SK-MEL-5 (cell line): ENCODE results near the gene TBC1D26. TPM values are rescaled to one million over a fixed set of nuclear protein-coding genes. Genes with fewer than 3 reads are reported as not detected.
"Not testable (repeated sequence)": the region's sequence is repeated elsewhere in the genome, so short reads cannot be mapped to it uniquely, and the experiment has no call there.

Experiments used
- DNase-seq: peaks from one replicate; pipeline ENCODE4 v3.0.0-alpha.2; 2016; ENCODE audit warnings: low read depth, low spot score
- in situ Hi-C: cut with HindIII; loops from 2 replicates; pipeline ENCODE4 v1.10.0; 2016; ENCODE audit warnings: low sequenced_read_pairs, high pct_unique_total_duplicates, low pct_unique_long_range_greater_than_20kb
- total RNA-seq: library from RNA; depleted of rRNA; stranded (reverse); fragments of >200 nt; shearing (Covaris generic); gene quantifications from 2 replicates; pipeline ENCODE4 v1.2.3, GENCODE V29; 2014

The TBC1D26 gene
- total RNA-seq, 1 experiment from 2014 or later: not detected

DNA sequence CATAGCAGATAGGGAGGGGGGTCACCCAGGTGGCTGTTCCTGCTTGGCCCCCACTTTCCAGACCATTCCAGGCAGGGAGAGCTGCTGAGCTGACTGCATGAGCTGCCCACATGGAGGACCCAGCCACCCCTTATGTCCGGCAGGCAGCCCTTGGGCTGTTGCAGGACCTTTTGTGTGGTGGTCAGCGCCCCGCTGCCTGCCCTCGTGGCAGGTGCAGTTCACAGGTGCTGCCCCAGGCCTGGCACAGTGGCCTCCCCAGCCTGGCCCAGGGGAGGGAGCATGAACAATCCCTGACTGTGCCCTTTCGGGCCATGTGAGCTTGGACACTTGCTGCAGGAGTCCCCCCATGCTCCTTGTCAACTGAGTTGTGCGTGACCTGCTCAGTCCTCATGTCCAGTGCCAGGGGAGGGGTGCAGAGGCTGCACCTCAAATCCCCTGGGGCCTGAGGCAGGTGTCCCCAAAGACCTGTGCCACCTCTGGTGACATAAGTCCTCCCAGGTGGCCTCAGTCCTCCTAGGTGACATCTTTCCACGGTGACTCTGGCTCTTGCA lies 8.6 kb downstream of the TBC1D26 start:
- in situ Hi-C loops: no loop called here
- DNase-seq: no peak

DNA sequence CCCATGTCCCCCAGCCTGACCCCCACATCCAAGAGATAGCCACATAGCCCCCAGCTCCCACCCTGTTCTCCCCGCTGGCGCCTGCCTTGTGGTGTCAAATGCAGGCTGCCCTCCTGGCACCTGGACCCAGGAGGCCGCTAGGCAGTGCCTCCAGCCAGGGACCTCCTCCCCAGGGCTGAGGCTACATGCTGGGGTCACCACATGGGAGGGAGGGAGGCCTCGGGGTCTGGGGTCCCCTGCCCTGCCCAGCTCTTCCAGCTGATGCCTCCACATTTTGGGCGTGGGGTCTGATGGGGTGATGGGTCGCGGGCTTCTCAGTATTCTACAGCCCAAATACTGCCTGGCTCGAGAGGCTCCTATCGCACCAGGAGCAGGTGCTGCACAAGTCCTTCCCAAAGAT lies 9.5 kb downstream of the TBC1D26 start:
- in situ Hi-C loops: no loop called here

DNA sequence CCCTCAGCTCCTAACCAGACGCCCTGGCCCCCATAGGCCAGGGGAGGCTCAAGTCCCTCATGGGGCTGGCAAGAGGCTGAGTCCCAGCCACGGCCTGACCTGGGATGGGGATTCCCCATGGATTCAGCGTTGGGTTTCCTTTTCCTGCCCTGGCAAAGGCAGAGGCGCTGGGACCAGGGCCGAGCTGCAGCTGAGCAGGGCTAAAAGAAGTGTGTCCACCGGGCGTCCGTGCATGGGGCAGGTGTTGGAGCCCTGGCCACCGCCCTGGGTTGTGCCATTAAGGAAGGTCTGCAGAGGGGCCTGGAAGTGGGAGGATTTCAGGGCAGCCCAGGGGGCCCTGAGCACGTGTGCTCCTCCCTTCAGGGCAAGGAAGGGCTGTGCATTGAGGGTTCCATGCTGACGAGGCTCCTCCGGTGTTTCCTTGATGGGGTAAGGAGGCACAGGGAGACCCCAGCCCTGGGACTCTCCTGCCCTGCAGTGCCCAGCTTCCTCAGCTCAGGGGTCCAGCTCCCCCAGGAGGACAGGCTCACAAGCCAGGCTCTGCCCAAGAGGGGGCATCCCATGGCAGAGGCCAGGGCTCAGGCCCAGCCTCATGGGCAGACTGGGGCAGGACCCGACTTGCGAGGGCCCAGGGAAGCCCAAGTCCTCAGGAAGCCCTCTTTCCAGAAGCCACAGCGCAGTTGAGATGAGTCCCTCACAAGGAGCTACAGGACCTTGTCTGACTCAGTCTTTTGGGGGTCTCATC lies 10.1 kb downstream of the TBC1D26 start:
- in situ Hi-C loops: no loop called here
- DNase-seq: no peak

More for the DNA sequence above, 9.5 kb downstream of the TBC1D26 start:
- DNase-seq: no peak

DNA sequence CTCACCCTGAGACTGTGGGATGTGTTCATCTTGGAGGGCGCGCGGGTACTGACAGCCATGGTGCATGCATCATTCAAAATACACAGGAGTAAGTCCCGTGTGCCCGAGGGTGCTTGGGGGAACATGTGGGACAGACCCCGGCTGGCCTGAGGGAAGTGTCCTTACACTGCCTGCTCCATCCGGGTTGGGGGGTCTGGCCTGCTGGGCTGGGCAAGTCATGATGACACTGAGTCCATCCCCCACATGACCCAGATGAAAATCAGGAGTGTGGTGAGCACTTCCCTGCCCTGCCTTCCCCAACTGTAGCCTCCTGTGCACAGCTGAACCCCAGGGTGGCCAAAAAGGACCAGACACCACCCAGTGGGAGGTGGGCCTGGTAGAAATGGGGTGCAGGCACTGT lies 10.8 kb downstream of the TBC1D26 start:
- no peak for DNase-seq
- in situ Hi-C loops: no loop called here

DNA sequence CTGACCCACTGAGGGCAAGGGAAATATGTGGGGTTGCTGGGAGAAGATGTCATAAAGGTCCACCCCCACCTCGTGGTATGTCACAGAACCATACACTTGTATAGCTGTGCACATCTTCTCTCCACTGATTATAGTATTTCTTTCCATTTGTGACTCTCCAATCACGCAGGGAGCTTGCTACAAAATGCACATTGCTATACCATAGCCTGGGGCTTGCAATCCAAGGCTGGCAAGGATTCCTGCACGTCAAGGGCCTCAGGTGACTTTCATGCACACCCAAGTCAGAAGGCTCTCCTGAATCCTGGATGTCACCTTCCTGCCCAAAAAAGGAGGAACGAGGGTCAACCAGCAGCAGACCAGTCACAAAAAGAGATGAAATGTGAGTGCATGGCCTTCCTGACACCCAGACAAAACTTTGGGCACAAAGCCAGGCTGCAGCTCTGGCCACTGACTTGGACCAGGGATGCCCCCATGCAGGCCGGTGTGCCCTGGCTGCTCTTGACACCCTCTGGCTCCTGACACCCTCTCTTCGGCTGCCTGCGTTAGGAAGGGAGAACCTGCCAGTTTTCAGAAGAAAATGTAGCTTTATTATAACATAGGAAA lies 12.1 kb downstream of the TBC1D26 start:
- in situ Hi-C loops: no loop called here
- no peak for DNase-seq

DNA sequence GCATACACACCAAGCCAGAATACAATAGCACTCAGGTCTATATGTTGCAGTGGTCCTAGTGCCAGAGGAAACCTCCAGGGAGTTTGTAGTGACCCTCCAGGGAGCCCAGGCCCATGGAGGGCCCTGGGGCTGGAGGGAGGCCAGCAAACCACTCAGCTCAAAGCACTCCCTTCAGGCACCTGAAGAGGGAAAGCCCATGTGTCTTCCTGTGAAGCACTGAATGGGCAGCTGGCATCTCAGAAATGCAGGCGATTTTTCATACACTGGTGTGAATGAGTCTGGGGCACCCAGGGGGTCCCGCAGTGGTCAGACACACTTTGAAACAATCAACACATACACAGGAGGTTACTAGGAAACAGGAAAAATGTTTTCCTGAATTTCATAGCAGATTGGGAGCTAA lies 12.8 kb downstream of the TBC1D26 start:
- in situ Hi-C loops: no loop called here
- no peak for DNase-seq

DNA sequence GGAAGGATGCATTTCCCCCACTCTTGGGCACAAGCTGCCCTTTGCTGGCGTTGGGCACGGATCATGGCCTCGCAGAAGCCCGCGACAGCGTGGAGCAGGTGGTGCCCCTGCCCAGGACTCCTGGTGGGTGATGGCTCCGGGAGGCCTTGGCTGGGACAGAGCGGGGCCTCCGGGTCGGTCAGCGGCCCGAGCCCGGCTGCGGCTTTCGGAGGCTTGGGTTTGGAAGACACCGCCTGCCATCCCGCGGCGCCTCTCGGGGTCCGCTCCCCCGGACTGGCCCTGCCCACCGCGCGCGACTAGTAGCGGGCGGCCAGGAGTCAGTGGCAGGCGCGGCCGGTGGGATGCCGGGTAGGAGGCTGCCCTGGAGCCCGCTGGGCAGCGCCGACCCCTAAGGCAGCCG lies 17.3 kb downstream of the TBC1D26 start:
- DNase-seq, in situ Hi-C loops: not testable (repeated sequence)

DNA sequence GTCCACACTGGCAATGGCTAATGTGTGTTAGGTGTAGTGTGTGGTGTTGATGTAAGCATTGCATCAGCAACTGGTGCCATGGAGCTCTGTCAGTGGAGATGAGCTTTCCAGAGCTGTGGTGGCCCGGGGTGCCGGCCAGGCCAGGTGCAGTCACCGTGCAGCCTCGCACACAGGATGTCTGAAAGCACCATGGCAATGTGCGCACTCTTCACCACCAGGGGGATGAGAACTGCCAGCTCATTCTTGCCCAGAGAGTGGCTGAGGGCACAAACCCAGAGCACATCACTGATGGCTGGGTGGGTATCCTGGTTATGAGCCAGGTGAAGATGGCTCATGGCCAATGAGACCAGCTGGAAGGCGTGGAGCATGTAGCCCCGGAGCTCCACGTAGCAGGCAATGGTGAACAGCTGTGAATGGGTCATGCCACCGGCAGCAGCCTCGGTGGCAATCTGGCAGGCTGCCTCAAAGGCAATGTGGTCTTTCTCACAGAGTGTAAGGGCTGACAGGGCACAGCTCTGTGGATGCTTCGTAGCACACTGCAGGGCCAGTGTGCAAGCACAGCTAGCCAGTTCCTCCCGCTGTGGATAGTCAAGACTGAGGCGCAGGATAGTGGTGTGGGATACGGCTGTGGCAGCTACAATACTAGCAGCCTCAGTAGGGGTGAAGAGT lies 36.9 kb downstream of the TBC1D26 start:
- in situ Hi-C loops, DNase-seq: not testable (repeated sequence)

DNA sequence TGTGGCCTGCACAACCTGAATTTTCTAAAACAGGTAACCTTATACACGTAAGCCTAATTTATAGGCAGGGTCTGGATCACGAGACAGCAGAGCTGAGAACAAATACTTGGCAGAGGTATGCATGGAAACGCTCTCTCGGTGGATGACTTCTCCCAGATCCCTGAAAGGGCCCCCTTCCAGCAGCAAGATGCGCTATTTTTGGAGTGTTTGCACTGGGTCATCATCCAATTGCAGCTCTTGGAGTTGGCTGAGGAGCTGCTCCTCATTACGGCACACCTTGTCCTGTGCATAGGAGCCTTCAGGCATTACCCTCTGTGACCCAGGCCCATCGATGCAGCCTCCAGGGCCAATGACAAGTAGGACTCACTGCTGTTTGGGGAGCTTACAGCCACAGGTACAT lies 38.6 kb downstream of the TBC1D26 start:
- in situ Hi-C loops, DNase-seq: not testable (repeated sequence)

DNA sequence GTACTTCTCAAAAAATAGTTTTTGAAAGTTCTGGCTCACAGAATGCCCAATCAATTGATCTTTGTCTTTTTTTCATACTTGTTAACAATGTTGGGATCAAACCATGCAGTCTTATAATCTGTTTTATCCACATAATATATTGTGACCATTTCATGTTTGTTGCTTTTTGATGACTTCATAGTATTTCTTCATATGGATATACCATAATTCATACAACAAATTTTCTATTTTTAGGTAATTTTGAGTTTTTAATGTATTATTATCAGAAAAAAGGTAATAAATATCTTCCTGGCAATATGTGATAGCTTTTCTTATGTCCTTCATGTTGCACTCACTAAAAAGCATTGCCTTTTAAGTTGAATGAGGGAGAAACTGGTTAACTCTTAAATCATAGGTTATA lies 44.8 kb downstream of the TBC1D26 start:
- no peak for DNase-seq
- in situ Hi-C loops: no loop called here

DNA sequence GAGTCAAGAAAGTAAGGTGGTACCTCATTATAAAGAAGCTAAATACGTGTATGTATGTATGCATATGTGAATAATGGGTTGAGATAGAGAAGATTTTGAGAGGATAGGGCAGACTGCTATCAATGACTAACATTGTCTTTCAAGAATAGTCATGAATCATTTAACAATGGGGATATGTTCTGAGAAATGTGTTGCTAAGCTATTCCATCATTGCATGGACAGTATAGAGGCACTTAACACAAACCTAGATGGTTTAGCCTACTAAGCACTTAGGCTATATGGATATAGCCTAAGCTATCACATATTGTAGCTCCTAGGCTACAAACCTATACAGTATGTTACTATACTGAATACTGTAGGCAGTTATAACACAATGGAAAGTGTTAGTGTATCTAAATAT lies 45.2 kb downstream of the TBC1D26 start:
- no peak for DNase-seq
- in situ Hi-C loops: no loop called here

DNA sequence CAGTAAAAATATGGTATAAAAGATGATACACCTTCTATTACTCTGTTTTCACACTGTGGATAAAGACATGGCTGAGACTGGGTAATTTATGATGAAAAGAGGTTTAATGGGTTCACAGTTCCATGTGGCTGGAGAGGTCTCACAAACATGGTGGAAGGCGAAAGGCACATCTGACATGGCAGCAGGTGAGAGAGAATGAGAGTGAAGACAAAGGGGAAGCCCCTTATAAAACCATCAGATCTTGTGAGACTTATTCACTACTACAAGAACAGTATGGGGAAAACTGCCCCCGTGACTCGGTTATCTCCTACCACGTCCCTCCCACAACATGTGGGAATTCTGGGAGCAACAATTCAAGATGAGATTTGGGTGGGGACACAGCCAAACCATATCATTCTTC lies 45.6 kb downstream of the TBC1D26 start:
- no peak for DNase-seq
- in situ Hi-C loops: no loop called here

DNA sequence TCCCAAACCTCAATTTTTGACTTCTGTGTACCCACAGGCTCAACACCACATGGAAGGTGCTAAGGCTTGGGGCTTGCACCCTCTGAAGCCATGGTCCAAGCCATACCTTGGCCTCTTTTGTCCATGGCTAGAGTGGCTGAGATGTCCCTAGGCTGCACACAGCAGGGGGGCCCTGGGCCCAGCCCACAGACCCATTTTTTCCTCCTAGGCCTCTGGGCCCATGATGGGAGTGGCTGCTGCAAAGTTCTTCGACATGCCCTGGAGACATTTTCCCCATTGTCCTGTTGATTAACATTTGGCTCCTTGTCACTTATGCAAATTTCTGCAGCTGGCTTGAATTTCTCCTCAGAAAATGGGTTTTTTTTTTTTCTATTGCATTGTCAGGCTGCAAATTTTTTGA lies 47.0 kb downstream of the TBC1D26 start:
- in situ Hi-C loops: no loop called here

DNA sequence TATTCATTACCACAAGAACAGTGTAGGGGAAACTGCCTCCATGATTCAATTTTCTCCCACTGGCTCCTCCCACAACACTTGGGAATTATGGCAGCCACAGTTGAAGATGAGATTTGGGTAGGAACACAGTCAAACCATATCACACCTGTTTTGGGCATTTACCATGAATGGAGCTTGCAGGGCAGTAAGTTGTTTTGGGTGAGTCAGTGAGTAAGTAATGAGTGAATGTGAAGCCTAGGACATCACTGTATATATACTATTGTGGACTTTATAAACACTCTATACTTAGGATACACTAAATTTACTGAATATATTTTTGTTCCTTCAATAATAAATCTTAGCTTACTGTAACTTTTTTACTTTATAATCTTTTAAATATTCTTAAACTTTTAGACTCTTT lies 48.1 kb downstream of the TBC1D26 start:
- DNase-seq: no peak
- in situ Hi-C loops: no loop called here

More for the DNA sequence above, 47.0 kb downstream of the TBC1D26 start:
- DNase-seq: no peak

DNA sequence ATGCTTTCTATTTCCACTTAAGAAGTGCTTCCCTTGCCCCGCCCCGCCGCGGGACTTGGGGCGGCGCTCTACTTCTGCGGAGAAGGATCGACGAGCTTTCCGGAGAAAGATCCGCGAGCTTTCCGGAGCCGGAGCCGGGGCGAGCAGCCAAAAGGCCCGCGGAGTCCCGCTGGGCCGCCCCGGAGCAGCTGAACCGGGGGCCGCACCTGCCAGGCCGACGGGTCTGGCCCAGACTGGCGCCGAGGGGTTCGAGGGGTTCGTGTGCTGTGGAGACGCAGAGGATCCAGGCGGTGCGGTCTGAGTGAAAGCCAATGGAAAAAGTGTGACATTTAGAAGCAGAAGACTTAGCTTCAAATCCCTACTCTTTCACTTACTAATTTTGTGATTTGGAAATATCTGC lies 50.8 kb downstream of the TBC1D26 start:
- in situ Hi-C loops: no loop called here
- no peak for DNase-seq

DNA sequence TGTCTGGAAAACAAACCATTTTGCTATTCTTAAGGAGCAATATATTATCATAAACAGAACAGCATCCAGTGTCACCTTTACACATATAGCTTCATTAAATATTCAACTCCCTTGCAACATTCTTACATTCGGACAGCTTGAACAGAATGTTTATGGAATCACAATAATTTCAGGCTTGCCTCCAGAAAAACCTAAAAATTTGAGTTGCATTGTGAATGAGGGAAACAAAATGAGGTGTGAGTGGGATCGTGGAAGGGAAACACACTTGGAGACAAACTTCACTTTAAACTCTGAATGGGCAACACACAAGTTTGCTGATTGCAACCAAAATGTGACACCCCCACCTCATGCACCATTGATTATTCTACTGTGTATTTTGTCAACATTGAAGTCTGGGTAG lies 51.4 kb downstream of the TBC1D26 start:
- no peak for DNase-seq
- in situ Hi-C loops: no loop called here

DNA sequence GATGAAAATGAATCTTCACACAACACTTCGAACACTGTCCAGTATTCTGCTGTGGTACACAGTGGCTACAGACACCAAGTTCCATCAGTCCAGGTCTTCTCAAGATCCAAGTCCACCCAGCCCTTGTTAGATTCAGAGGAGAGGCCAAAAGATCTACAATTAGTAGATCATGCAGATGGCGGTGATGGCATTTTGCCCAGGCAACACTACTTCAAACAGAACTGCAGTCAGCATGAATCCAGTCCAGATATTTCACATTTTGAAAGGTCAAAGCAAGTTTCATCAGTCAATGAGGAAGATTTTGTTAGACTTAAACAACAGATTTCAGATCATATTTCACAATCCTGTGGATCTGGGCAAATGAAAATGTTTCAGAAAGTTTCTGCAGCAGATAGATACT lies 52.3 kb downstream of the TBC1D26 start:
- DNase-seq, in situ Hi-C loops: not testable (repeated sequence)

DNA sequence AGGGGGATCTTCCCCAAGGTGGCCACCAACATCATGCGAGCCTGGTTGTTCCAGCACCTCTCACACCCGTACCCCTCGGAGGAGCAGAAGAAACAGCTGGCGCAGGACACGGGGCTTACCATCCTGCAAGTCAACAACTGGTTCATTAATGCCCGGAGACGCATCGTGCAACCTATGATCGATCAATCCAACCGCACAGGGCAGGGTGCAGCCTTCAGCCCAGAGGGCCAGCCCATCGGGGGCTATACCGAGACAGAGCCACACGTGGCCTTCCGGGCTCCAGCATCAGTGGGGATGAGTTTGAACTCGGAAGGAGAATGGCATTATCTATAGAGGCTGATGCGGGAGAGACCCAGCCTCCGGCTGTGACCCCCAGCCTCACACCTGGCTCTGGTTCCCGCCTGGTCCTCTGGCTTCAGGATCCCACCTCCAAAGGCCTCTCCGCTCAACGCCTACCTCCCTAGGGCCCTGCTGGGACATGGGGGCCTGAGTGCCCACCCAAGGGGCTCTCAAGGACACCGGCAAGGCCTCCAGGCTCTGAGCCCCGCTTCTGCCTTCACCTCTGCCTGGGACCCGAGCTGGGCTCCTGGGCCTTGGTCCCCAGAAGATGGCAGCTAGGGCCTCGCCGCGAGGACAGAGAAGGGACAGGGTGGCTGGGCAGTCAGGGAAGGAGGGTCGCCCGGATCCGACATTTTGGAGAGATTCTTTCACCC lies 55.4 kb downstream of the TBC1D26 start:
- in situ Hi-C loops, DNase-seq: not testable (repeated sequence)
